HL-60 (cell line): ENCODE data around the gene KDM5B.

Source experiments
- DNase-seq, 2 experiments: peaks; one replicate each; pipeline ENCODE4 v3.0.0-alpha.2; 2010 to 2020; ENCODE audit warnings: low read depth in 1 of 2, low spot score in 1 of 2
- H3K27ac ChIP-seq: fragments of 250-450 bp; sonication (Bioruptor Pico); replicated peaks from 2 replicates; pipeline ENCODE4 v1.5.1; 2020; ENCODE audit warnings: mild to moderate bottlenecking, moderate library complexity
- H3K27me3 ChIP-seq: fragments of 250-450 bp; sonication (Bioruptor Pico); 2 replicates; pipeline ENCODE4 v1.5.1; 2021; ENCODE audit warnings: mild to moderate bottlenecking, moderate library complexity; ENCODE audit not compliant: insufficient read depth, poor library complexity, severe bottlenecking
- H3K4me3 ChIP-seq: replicated peaks from 2 replicates; pipeline ENCODE4 v1.5.1; 2011; ENCODE audit warnings: mild to moderate bottlenecking, control low read depth, low read length; ENCODE audit not compliant: insufficient read depth
- CTCF ChIP-seq: IDR thresholded peaks from one replicate; pipeline ENCODE4 v1.5.1; 2011; ENCODE audit warnings: low read length, control low read depth, inconsistent platforms; ENCODE audit not compliant: insufficient read depth
- GABPA ChIP-seq: IDR thresholded peaks from 2 replicates; pipeline ENCODE4 v1.6.1; 2012; ENCODE audit warnings: low read depth
- POLR2AphosphoS5 ChIP-seq: IDR thresholded peaks from 2 replicates; pipeline ENCODE4 v1.6.1; 2012; ENCODE audit warnings: low read depth
- REST ChIP-seq: IDR thresholded peaks from 2 replicates; pipeline ENCODE4 v1.6.1; 2012; ENCODE audit warnings: low read depth; ENCODE audit not compliant: insufficient replicate concordance
- SPI1 ChIP-seq: IDR thresholded peaks from 2 replicates; pipeline ENCODE4 v1.6.1; 2012; ENCODE audit warnings: low read depth, mild to moderate bottlenecking, borderline replicate concordance

The KDM5B gene

GRCh38 chr1:202706851-202707250 lies 101.4 kb downstream of the KDM5B start:
- Histone ChIP-seq H3K27ac (no peak overlapping the region), H3K4me3 (no peak overlapping the region), H3K27me3 (peaks cover 55% of the 10 kb centered on the region)
- no peak for DNase-seq
- TF ChIP-seq REST (no peak), POLR2AphosphoS5 (no peak), CTCF (no peak), GABPA (no peak), SPI1 (no peak)

- TF ChIP-seq GABPA = no peak
- Histone ChIP-seq H3K27ac (no peak overlapping the region), H3K4me3 (no peak overlapping the region), H3K27me3 (peaks cover 32% of the 10 kb centered on the region)
- DNase-seq = no peak
Measured at GRCh38 chr1:202704601-202705000, 103.6 kb downstream of the KDM5B start.

GRCh38 chr1:202703191-202703590 lies 105.0 kb downstream of the KDM5B start:
- no peak for DNase-seq
- no peak overlapping the region for H3K27ac ChIP-seq
- H3K4me3 ChIP-seq = no peak overlapping the region
- TF ChIP-seq SPI1 = no peak
- TF ChIP-seq POLR2AphosphoS5 = no peak
- TF ChIP-seq REST = no peak
- TF ChIP-seq CTCF = no peak
- no peak for TF ChIP-seq GABPA
- peaks cover 18% of the 10 kb centered on the region for H3K27me3 ChIP-seq

GRCh38 chr1:202702088-202702487 lies 106.1 kb downstream of the KDM5B start:
- peaks cover 21% of the 10 kb centered on the region for H3K27me3 ChIP-seq
- H3K4me3 ChIP-seq = no peak overlapping the region
- no peak overlapping the region for H3K27ac ChIP-seq
- TF ChIP-seq SPI1 (no peak), POLR2AphosphoS5 (no peak), GABPA (no peak), CTCF (no peak), REST (no peak)
- DNase-seq = no peak
